ENCODE results near the gene PHACTR3. TPM values are rescaled to one million over a fixed set of nuclear protein-coding genes. Genes with fewer than 3 reads are reported as not detected.

The PHACTR3 gene
- total and polyA plus RNA-seq, 4 donors = 0.14 to 0.42 (median 0.17) TPM

DNA sequence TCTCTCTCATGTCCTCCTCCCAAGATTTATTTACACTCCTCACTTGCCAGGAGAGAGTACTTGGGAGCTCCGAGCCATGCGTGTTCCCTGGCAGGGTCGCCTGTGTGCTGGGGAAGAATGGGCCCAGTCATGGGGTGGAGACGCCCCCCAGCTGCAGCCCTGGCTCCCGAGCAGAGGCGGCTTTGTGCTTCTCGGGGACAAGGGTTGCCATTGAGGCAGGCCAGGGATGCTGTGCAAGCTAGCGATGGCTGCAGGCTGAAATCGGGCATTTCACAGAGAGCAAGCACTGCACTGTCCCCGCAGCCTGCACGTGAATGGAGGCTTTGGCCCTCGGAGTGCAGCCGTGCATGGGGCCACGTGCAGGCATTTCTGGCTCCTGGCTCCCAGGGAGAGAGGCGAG, 23.8 kb downstream of the PHACTR3 start:
- no peak for DNase-seq (ENCODE audit: low spot score)
- TF ChIP-seq EGR1 (IDR thresholded peaks at IDR 0.05; ENCODE audit: low read depth in 2 of 2) (no peak), GABPA (IDR thresholded peaks at IDR 0.05 in 1 of 2, conservative IDR thresholded peaks at IDR 0.05 in 1 of 2) (no peak), RAD21 (IDR thresholded peaks at IDR 0.05) (no peak), NR2F2 (IDR thresholded peaks at IDR 0.05) (no peak)
- TF ChIP-seq, protein P1, sequence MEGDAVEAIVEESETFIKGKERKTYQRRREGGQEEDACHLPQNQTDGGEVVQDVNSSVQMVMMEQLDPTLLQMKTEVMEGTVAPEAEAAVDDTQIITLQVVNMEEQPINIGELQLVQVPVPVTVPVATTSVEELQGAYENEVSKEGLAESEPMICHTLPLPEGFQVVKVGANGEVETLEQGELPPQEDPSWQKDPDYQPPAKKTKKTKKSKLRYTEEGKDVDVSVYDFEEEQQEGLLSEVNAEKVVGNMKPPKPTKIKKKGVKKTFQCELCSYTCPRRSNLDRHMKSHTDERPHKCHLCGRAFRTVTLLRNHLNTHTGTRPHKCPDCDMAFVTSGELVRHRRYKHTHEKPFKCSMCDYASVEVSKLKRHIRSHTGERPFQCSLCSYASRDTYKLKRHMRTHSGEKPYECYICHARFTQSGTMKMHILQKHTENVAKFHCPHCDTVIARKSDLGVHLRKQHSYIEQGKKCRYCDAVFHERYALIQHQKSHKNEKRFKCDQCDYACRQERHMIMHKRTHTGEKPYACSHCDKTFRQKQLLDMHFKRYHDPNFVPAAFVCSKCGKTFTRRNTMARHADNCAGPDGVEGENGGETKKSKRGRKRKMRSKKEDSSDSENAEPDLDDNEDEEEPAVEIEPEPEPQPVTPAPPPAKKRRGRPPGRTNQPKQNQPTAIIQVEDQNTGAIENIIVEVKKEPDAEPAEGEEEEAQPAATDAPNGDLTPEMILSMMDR (IDR thresholded peaks at IDR 0.05; ENCODE audit: low read depth, low read length, missing input control) = no peak
- TF ChIP-seq, protein P2, sequence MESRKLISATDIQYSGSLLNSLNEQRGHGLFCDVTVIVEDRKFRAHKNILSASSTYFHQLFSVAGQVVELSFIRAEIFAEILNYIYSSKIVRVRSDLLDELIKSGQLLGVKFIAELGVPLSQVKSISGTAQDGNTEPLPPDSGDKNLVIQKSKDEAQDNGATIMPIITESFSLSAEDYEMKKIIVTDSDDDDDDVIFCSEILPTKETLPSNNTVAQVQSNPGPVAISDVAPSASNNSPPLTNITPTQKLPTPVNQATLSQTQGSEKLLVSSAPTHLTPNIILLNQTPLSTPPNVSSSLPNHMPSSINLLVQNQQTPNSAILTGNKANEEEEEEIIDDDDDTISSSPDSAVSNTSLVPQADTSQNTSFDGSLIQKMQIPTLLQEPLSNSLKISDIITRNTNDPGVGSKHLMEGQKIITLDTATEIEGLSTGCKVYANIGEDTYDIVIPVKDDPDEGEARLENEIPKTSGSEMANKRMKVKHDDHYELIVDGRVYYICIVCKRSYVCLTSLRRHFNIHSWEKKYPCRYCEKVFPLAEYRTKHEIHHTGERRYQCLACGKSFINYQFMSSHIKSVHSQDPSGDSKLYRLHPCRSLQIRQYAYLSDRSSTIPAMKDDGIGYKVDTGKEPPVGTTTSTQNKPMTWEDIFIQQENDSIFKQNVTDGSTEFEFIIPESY (IDR thresholded peaks at IDR 0.05) = no peak
- no peaks in the 10 kb centered on the region for H3K36me3 ChIP-seq (ENCODE audit: control insufficient read depth in 4 of 4, insufficient read depth in 3 of 4, low read depth in 1 of 4, low read length in 3 of 4)
- H3K4me1 ChIP-seq (ENCODE audit: control insufficient read depth in 4 of 4, insufficient read depth in 4 of 4, low read length in 3 of 4) = no peaks in the 10 kb centered on the region
- WGBS = 79% methylated on average over 15 of the region's 15 CpGs
- no peak overlapping the region for H3K4me3 ChIP-seq (ENCODE audit: low read depth in 1 of 3, low read length in 3 of 3)
- peaks cover 0 to 1% (median 0%) of the 10 kb centered on the region in 4 donors for H3K9me3 ChIP-seq (ENCODE audit: control insufficient read depth in 4 of 4, low read length in 3 of 4)
- H3K9ac ChIP-seq (ENCODE audit: low read depth in 1 of 2, low read length in 2 of 2) = no peak overlapping the region
- peaks cover 0 to 2% (median 0%) of the 10 kb centered on the region in 4 donors for H3K27me3 ChIP-seq (ENCODE audit: control insufficient read depth in 4 of 4, insufficient read depth in 4 of 4, low read length in 3 of 4)
- no peak overlapping the region for H3K27ac ChIP-seq (ENCODE audit: low read depth in 1 of 2, low read length in 2 of 2)

DNA sequence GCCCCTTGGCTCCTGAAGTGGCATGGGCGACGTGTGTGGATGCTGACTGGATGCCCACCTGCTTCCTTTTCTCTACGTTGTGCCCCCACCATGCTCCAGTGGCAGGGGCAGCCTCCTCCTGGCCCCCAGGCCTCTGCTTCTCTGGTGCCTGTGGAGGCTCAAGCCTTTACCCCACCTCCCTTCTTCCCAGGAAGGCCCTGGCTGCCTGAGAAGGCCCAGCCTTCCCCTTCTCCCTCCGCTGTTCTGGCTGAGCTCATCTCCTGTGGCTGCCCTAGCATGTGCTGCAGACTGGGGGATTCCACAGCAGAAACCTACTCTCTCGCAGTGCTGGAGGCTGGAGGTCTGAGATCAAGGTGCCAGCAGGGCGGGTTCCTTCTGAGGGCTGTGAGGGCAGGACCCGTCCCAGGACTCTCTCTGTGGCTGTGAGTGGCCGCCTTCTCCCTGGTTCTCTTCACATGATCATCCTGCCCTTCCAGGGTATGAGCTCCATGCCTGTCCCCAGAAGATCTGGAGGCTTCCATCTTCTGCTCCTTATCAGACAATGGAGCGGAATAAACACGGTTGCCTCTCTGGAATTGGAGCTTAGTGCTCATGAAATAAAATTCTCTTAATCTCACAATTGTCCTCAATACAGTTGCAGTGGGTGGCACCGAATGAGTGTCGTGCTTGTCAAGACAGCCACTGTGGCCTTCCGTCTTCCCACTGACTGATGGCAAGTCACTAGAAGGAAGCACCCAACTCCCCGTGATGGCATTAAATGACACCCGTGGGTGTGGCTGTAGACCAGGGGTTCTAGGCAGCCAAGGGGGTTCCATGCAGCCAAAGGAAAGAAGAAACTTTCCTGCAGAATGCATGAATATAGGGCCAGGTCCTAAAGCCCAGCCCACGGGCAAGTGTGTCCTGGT, 25.1 kb downstream of the PHACTR3 start:
- DNase-seq (ENCODE audit: low spot score) = no peak
- H3K27ac ChIP-seq (ENCODE audit: low read depth in 1 of 2, low read length in 2 of 2) = no peak overlapping the region
- H3K4me1 ChIP-seq (ENCODE audit: control insufficient read depth in 4 of 4, insufficient read depth in 4 of 4, low read length in 3 of 4) = no peaks in the 10 kb centered on the region
- WGBS = 75% methylated on average over 16 of the region's 16 CpGs
- H3K36me3 ChIP-seq (ENCODE audit: control insufficient read depth in 4 of 4, insufficient read depth in 3 of 4, low read depth in 1 of 4, low read length in 3 of 4) = no peaks in the 10 kb centered on the region
- no peak overlapping the region for H3K4me3 ChIP-seq (ENCODE audit: low read depth in 1 of 3, low read length in 3 of 3)
- H3K9ac ChIP-seq (ENCODE audit: low read depth in 1 of 2, low read length in 2 of 2) = no peak overlapping the region
- H3K27me3 ChIP-seq (ENCODE audit: control insufficient read depth in 4 of 4, insufficient read depth in 4 of 4, low read length in 3 of 4) = peaks cover 0 to 2% (median 0%) of the 10 kb centered on the region in 4 donors
- H3K9me3 ChIP-seq (ENCODE audit: control insufficient read depth in 4 of 4, low read length in 3 of 4) = peaks cover 0 to 1% (median 0%) of the 10 kb centered on the region in 4 donors
- TF ChIP-seq TAF1 (conservative IDR thresholded peaks at IDR 0.05) (no peak), NR2F2 (IDR thresholded peaks at IDR 0.05) (no peak), YY1 (IDR thresholded peaks at IDR 0.05) (no peak), RAD21 (IDR thresholded peaks at IDR 0.05) (no peak), FOXA1 (IDR thresholded peaks at IDR 0.05) (no peak), GABPA (IDR thresholded peaks at IDR 0.05 in 1 of 2, conservative IDR thresholded peaks at IDR 0.05 in 1 of 2) (no peak), EGR1 (IDR thresholded peaks at IDR 0.05; ENCODE audit: low read depth in 2 of 2) (no peak), JUND (IDR thresholded peaks at IDR 0.05) (no peak), SP1 (IDR thresholded peaks at IDR 0.05) (no peak), FOXA2 (IDR thresholded peaks at IDR 0.05) (no peak), RXRA (IDR thresholded peaks at IDR 0.05) (no peak)
- TF ChIP-seq, protein P2 (IDR thresholded peaks at IDR 0.05) = no peak
- TF ChIP-seq, protein P1 (IDR thresholded peaks at IDR 0.05; ENCODE audit: low read depth, low read length, missing input control) = no peak
- TF ChIP-seq, protein P3, sequence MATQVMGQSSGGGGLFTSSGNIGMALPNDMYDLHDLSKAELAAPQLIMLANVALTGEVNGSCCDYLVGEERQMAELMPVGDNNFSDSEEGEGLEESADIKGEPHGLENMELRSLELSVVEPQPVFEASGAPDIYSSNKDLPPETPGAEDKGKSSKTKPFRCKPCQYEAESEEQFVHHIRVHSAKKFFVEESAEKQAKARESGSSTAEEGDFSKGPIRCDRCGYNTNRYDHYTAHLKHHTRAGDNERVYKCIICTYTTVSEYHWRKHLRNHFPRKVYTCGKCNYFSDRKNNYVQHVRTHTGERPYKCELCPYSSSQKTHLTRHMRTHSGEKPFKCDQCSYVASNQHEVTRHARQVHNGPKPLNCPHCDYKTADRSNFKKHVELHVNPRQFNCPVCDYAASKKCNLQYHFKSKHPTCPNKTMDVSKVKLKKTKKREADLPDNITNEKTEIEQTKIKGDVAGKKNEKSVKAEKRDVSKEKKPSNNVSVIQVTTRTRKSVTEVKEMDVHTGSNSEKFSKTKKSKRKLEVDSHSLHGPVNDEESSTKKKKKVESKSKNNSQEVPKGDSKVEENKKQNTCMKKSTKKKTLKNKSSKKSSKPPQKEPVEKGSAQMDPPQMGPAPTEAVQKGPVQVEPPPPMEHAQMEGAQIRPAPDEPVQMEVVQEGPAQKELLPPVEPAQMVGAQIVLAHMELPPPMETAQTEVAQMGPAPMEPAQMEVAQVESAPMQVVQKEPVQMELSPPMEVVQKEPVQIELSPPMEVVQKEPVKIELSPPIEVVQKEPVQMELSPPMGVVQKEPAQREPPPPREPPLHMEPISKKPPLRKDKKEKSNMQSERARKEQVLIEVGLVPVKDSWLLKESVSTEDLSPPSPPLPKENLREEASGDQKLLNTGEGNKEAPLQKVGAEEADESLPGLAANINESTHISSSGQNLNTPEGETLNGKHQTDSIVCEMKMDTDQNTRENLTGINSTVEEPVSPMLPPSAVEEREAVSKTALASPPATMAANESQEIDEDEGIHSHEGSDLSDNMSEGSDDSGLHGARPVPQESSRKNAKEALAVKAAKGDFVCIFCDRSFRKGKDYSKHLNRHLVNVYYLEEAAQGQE (IDR thresholded peaks at IDR 0.05) = no peak
- TF ChIP-seq, protein P4, sequence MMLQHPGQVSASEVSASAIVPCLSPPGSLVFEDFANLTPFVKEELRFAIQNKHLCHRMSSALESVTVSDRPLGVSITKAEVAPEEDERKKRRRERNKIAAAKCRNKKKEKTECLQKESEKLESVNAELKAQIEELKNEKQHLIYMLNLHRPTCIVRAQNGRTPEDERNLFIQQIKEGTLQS (IDR thresholded peaks at IDR 0.05) = no peak

Measured in liver (tissue), 9 donors.